GM18873 (cell line): Measurements from ENCODE around the gene HFE.
"Not testable (repeated sequence)": the region's sequence is repeated elsewhere in the genome, so short reads cannot be mapped to it uniquely, and the experiment has no call there.

Experiments
- ATAC-seq: cut with Tn5 transposase; IDR thresholded peaks from one replicate; pipeline ENCODE4 v1.9.1; 2021; ENCODE audit warnings: mild to moderate bottlenecking, moderate library complexity, moderate number of reproducible peaks; ENCODE audit not compliant: unreplicated experiment, low FRiP score

Gene HFE

DNA sequence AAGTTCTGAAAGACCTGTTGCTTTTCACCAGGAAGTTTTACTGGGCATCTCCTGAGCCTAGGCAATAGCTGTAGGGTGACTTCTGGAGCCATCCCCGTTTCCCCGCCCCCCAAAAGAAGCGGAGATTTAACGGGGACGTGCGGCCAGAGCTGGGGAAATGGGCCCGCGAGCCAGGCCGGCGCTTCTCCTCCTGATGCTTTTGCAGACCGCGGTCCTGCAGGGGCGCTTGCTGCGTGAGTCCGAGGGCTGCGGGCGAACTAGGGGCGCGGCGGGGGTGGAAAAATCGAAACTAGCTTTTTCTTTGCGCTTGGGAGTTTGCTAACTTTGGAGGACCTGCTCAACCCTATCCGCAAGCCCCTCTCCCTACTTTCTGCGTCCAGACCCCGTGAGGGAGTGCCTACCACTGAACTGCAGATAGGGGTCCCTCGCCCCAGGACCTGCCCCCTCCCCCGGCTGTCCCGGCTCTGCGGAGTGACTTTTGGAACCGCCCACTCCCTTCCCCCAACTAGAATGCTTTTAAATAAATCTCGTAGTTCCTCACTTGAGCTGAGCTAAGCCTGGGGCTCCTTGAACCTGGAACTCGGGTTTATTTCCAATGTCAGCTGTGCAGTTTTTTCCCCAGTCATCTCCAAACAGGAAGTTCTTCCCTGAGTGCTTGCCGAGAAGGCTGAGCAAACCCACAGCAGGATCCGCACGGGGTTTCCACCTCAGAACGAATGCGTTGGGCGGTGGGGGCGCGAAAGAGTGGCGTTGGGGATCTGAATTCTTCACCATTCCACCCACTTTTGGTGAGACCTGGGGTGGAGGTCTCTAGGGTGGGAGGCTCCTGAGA, at the start of gene HFE:
TSS of gene HFE (plus strand) at position 146 of the 832 bp plus-strand sequence. CDS start at position 158, 12 bp downstream.
- no peak for ATAC-seq

DNA sequence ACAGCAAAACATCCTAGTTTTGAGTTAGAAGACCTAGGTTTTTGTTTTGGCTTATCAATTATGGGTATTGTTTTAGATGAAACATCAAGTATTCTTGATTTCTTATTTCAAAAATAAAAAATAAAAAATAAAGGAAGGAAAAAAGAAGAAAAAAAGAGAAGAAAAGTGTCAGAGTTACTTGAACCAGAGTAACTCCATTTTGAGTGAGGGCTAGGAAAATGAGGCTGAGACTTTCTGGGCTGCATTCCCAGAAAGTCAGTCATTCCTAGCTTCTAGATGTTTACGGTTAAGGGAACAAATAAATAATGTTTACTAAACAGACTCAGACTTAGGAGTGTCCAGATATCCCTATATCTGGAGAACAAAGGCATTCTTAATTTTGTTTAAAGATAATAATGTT, 45.3 kb upstream of the HFE start:
- no peak for ATAC-seq

DNA sequence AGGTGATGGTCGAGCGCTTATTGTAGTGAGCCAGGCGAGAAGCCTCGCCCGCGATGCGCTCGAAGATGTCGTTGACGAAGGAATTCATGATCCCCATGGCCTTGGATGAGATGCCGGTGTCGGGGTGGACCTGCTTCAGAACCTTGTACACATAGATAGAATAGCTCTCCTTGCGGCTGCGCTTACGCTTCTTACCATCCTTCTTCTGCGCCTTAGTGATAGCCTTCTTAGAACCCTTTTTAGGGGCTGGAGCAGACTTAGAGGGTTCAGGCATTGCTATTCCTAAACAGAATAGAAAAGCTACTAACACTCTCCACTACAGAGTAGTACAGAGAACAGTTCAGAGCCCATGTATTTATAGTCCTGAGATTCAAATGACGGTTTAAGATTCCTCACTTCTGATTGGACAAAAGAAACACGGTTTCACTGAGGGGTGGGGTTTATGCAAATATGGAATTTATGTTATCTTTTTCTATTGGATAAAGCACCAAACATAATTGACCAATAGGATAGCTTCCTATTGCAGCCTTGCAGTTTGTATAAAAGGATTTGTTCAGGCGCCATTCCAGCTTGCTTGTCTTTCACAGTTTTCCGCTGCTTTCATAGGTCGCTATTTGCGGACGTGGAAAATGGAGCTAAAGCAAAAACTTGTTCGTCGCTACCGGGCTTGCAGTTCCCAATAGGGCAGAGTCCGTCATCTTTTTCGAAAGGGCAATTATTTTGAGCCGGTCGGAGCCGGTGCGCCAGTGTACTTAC, 43.7 kb upstream of the HFE start:
- ATAC-seq: peak; percentile 54

- no peak for ATAC-seq
These were observed 42.8 kb upstream of the HFE start for GRCh38 chr6:26044140-26045064.

- ATAC-seq: peak; percentile 51
These were observed 41.9 kb upstream of the HFE start for GRCh38 chr6:26045065-26045927.

GRCh38 chr6:26045928-26046368, 41.3 kb upstream of the HFE start:
- no peak for ATAC-seq

DNA sequence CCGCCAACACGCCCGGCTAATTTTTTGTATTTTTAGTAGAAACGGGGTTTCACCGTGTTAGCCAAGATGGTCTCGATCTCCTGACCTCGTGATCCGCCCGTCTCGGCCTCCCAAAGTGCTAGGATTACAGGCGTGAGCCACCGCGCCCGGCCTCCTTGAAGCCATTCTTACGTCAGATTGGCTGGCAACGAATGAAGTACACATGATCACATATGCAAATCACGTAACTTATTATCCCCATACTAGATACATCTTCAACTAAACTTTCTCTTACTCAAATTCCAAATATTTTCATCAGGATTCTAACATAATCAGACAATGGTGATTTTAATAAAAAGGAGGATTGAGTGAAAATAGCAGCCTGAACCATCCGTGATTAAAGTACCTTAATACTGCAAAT, 39.9 kb upstream of the HFE start:
- not testable (repeated sequence) for ATAC-seq

DNA sequence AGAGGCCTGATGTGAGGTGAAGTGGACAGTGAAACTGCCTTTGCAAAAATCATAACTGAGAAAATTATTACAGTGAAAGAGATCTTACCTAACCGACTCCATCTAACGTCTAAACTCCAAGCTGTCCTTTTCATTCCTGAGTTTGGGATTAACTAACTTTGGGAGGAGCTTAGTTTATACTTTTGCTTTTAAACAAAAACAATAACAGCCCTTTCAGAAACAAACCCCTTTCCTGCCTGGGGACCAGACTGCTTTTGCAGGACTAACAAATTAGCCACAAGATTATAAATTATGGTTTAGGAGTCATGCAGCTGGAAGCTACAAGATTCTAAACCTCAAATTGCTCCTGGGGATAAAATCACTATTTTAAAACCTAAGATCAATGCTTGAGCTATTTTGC, 38.6 kb upstream of the HFE start:
- ATAC-seq: no peak

DNA sequence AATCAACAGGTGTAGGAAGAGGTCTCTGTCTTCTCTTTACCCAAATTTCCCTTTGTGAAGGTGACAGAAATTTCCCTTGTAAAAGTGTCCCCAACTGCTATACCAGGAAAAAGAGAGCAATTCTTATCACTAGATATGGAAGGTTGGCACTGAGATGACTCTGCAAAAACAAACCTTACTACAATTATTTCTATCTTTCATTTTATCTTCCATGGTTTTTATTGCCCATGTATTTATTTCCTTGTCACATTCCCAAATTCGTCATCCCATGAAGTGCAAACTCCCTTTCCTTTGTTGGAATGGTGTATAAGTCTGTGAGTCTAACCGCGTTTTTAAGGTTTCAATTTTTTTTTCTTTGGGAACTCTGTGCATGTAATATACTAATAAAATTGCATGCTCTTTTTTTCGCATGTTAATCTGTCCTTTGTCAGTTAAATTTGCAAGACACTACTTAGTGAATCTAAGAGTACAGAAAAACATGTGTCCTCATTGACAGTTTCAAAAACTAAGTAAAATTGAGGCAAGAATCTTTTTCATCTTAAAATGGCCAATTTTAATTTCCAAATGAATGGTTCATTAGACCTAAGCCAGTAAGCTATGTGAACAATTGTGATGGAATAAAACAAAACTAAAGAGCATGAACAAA, 35.4 kb upstream of the HFE start:
- no peak for ATAC-seq

DNA sequence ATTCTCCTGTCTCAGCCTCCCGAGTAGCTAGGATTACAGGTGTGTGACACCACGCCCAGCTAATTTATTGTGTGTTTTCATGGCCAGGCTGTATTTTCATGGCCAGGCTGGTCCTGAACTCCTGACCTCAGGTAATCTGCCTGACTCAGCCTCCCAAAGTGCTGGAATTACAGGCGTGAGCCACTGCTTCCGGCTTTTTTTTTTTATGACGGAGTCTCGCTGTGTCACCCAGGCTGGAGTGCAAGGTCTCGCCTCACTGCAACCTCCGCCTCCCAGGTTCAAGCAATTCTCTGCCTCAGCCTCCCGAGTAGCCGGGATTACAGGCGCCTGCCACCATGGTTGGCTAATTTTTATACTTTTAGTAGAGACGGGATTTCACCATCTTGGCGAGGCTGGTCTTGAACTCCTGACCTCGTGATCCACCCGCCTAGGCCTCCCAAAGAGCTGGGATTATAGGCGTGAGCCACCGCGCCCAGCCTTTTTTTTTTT, 34.4 kb upstream of the HFE start:
- ATAC-seq: not testable (repeated sequence)

GRCh38 chr6:26053992-26054780, 33.0 kb upstream of the HFE start:
- ATAC-seq: no peak

DNA sequence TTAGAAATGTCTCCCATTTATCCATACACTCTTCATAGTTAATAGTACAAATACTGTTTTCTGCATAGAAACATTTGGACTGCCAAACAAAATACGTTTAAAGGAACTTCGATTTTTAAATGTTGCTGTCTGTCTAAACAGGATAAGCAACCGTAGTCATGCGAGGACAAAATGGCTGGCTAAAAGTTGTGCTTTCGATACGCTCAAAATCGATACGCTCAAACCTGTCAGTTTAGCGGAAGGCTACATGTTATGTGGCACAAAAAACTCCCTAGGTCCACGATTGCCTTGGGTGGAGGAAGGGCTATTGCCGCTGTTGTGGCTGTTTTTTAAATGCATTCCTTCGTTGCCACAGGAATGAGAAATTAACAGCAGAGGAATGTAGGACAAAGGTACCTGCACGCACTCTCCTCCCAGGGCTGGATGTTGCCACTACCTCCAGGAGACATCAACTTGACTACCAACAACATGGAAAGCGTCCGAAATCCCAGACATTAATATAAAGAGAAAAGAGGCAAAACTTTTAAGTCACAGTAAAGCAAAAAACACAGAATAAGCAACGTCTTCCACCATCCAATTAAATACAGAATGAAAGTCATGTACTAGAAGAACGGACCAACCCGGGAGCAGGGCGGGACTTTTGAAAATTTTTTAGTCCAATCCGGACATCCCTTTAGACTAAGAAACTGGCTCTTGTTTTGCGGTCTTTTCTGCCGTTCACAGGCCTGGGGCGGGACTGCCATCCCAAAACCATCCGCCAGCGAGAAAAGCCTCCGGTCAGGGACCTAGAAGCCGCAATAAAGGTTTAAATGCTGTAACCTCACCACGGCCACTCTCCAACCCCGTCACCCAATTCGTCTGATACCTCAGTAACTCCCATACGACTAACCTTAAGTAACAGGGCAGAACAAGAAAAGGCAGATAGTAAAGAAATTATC, 32.2 kb upstream of the HFE start:
- ATAC-seq: peak; percentile 46

DNA sequence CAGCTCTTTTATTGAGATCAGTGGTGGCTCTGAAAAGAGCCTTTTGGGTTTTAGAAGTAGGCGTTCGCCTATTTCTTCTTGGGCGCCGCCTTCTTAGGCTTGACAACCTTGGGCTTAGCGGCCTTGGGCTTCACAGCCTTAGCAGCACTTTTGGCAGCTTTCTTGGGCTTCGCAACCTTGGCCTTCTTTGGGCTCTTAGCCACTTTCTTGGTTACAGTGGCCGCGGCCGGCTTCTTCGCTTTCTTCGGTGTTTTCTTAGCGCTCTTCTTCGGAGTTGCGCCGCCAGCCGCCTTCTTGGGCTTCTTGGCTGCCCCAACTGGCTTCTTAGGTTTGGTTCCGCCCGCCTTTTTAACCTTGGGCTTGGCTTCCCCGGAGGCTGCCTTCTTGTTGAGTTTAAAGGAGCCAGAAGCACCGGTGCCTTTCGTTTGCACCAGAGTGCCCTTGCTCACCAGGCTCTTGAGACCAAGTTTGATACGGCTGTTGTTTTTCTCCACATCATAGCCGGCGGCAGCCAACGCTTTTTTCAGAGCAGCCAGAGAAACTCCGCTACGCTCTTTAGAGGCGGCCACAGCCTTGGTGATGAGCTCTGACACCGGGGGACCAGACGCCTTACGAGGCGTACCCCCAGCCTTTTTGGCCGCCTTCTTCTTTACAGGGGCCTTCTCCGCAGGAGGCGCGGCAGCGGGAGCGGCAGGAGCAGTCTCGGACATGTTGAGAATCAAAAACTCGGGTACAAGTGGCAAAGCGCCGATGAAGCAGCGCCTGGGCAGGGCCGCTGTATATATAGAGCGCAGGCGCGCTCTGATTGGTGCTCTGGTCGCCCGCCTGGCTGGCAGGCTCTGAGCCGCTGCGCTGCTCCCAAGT, 31.3 kb upstream of the HFE start:
- ATAC-seq: peak; percentile 70

- ATAC-seq: no peak
These were observed 30.5 kb upstream of the HFE start for GRCh38 chr6:26056583-26057350.

GRCh38 chr6:26057899-26058298, 29.3 kb upstream of the HFE start:
- ATAC-seq: no peak
